ENCODE measurements around the gene CACNG3. TPM values are rescaled to one million over a fixed set of nuclear protein-coding genes. Genes with fewer than 3 reads are reported as not detected.

CACNG3 gene
- total RNA-seq, 6 donors from 2014 or later = not detected

- ATAC-seq (ENCODE audit: low FRiP score in 2 of 2) = no peak
- Histone ChIP-seq H3K4me3 (no peak overlapping the region), H3K4me1 (no peaks in the 10 kb centered on the region), H3K27ac (no peak overlapping the region), H3K27me3 (no peaks in the 10 kb centered on the region), H3K9me3 (no peaks in the 10 kb centered on the region), H3K36me3 (no peaks in the 10 kb centered on the region)
- no peak for DNase-seq
- WGBS, 2 donors = 84 to 85% methylated on average over 13 of the region's 13 CpGs
- no peak for TF ChIP-seq EP300 (IDR thresholded peaks at IDR 0.05)
- TF ChIP-seq CTCF (IDR thresholded peaks at IDR 0.05) = no peak
- no peak for TF ChIP-seq POLR2A (IDR thresholded peaks at IDR 0.05)
- TF ChIP-seq POLR2AphosphoS5 (IDR thresholded peaks at IDR 0.05) = no peak
Observed at GRCh38 chr16:24282141-24282540, 26.0 kb downstream of the CACNG3 start.

GRCh38 chr16:24286741-24287405 is 30.7 kb downstream of the CACNG3 start:
- Histone ChIP-seq H3K27ac (no peak overlapping the region), H3K36me3 (no peaks in the 10 kb centered on the region), H3K27me3 (no peaks in the 10 kb centered on the region), H3K4me3 (no peak overlapping the region), H3K4me1 (no peaks in the 10 kb centered on the region), H3K9me3 (no peaks in the 10 kb centered on the region)
- DNase-seq = no peak
- no peak for ATAC-seq (ENCODE audit: low FRiP score in 2 of 2)
- 75 to 85% methylated on average over 9 of the region's 9 CpGs for WGBS, 2 donors
- TF ChIP-seq CTCF (IDR thresholded peaks at IDR 0.05) (no peak), POLR2A (IDR thresholded peaks at IDR 0.05) (no peak), EP300 (IDR thresholded peaks at IDR 0.05) (no peak), POLR2AphosphoS5 (IDR thresholded peaks at IDR 0.05) (no peak)

- Histone ChIP-seq H3K27ac (no peak overlapping the region), H3K4me3 (no peak overlapping the region), H3K4me1 (no peaks in the 10 kb centered on the region), H3K36me3 (no peaks in the 10 kb centered on the region), H3K27me3 (no peaks in the 10 kb centered on the region), H3K9me3 (no peaks in the 10 kb centered on the region)
- TF ChIP-seq POLR2AphosphoS5 (IDR thresholded peaks at IDR 0.05) (no peak), EP300 (IDR thresholded peaks at IDR 0.05) (no peak), CTCF (IDR thresholded peaks at IDR 0.05) (no peak)
- ATAC-seq (ENCODE audit: low FRiP score in 2 of 2) = no peak
- 55 to 70% methylated on average over 2 of the region's 2 CpGs for WGBS, 2 donors
- no peak for DNase-seq
Observed at GRCh38 chr16:24288516-24288915, 32.4 kb downstream of the CACNG3 start.

GRCh38 chr16:24289166-24289700 is 33.1 kb downstream of the CACNG3 start:
- DNase-seq (no peak), ATAC-seq (ENCODE audit: low FRiP score in 2 of 2) (no peak)
- no peaks in the 10 kb centered on the region for H3K9me3 ChIP-seq
- TF ChIP-seq EP300 (IDR thresholded peaks at IDR 0.05) (no peak), CTCF (IDR thresholded peaks at IDR 0.05) (no peak), POLR2A (IDR thresholded peaks at IDR 0.05) (no peak), POLR2AphosphoS5 (IDR thresholded peaks at IDR 0.05) (no peak)
- H3K27me3 ChIP-seq = no peaks in the 10 kb centered on the region
- H3K4me1 ChIP-seq = no peaks in the 10 kb centered on the region
- WGBS, 2 donors = 31 to 44% methylated on average over 3 of the region's 3 CpGs
- no peak overlapping the region for H3K27ac ChIP-seq
- H3K36me3 ChIP-seq = no peaks in the 10 kb centered on the region
- no peak overlapping the region for H3K4me3 ChIP-seq

GRCh38 chr16:24291932-24292331 is 35.8 kb downstream of the CACNG3 start:
- ATAC-seq (ENCODE audit: low FRiP score in 2 of 2) (no peak), DNase-seq (no peak)
- Histone ChIP-seq H3K27ac (no peak overlapping the region), H3K27me3 (no peaks in the 10 kb centered on the region), H3K9me3 (no peaks in the 10 kb centered on the region), H3K4me3 (no peak overlapping the region), H3K4me1 (no peaks in the 10 kb centered on the region), H3K36me3 (no peaks in the 10 kb centered on the region)
- 42 to 47% methylated on average over 10 of the region's 10 CpGs for WGBS, 2 donors
- TF ChIP-seq EP300 (IDR thresholded peaks at IDR 0.05) (no peak), POLR2A (IDR thresholded peaks at IDR 0.05) (no peak), POLR2AphosphoS5 (IDR thresholded peaks at IDR 0.05) (no peak), CTCF (IDR thresholded peaks at IDR 0.05) (no peak)
